ENCODE data around the gene CAPZB.

DNA sequence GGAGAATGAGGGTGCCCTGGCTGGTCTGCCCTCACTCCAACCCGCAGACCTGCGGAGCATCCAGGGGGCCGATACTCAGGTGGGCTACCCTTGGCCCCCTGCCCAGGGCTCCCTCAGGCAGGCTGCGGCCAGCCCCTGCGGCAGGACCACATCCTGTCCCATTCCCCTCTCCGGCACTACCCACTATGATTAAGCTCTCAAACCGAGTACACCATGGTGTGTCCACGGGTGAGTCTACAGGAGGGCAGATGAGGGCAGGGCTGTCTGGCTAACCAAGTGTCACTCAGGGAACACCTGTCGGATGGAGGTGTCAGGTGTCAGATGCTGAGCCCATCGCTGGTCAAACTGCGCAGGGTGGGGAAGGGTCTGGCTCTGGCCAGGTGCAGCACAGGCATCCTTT is 126.0 kb downstream of the CAPZB start:
- TF ChIP-seq, protein P1, sequence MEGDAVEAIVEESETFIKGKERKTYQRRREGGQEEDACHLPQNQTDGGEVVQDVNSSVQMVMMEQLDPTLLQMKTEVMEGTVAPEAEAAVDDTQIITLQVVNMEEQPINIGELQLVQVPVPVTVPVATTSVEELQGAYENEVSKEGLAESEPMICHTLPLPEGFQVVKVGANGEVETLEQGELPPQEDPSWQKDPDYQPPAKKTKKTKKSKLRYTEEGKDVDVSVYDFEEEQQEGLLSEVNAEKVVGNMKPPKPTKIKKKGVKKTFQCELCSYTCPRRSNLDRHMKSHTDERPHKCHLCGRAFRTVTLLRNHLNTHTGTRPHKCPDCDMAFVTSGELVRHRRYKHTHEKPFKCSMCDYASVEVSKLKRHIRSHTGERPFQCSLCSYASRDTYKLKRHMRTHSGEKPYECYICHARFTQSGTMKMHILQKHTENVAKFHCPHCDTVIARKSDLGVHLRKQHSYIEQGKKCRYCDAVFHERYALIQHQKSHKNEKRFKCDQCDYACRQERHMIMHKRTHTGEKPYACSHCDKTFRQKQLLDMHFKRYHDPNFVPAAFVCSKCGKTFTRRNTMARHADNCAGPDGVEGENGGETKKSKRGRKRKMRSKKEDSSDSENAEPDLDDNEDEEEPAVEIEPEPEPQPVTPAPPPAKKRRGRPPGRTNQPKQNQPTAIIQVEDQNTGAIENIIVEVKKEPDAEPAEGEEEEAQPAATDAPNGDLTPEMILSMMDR (IDR thresholded peaks at IDR 0.05), result no peak
- TF ChIP-seq POLR2A (IDR thresholded peaks at IDR 0.05), result no peak
